Measurements from ENCODE around the gene MAN2A1.

- TF ChIP-seq CTCF (IDR thresholded peaks at IDR 0.05 in 8 of 11, conservative IDR thresholded peaks at IDR 0.05 in 3 of 11): no peak
- TF ChIP-seq POLR2AphosphoS5 (IDR thresholded peaks at IDR 0.05): no peak
Observed at GRCh38 chr5:109844148-109844547, 154.4 kb downstream of the MAN2A1 start.

All from spleen (tissue), 7 donors.